GM23248 (cell line): ENCODE results near the gene RNF224.

Experiments used
- EZH2 ChIP-seq: fragments of 200-600 bp; sonication (generic); IDR thresholded peaks from 2 replicates; pipeline ENCODE4 v1.6.1; 2018; ENCODE audit warnings: antibody characterized with exemption, mild to moderate bottlenecking; ENCODE audit not compliant: insufficient read depth, poor library complexity, severe bottlenecking
- EZH2phosphoT487 ChIP-seq: fragments of 200-600 bp; sonication (generic); IDR thresholded peaks from 2 replicates; pipeline ENCODE4 v1.6.1; 2018; ENCODE audit warnings: antibody characterized with exemption, moderate library complexity, mild to moderate bottlenecking, low read depth; ENCODE audit not compliant: insufficient read depth

DNA sequence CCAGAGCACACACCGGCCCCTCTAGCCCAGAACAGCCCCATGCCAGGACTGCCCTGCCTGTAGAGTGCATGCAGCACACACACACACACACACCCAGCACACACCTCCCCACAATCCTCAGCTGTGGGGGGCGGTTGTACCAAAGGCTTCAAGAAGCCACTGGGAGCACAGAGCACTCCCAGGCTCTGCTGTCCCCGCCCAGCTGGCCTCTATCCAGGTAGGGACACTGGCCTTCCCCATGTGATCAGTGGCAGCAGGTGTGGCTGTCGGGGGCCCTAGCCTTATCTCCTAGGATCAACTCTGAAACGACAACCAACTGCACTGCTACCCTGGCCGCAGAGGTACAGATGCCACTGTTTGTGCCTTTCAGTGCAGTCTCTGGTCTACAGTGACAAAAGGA lies 40.9 kb upstream of the RNF224 start:
- TF ChIP-seq EZH2phosphoT487 (no peak), EZH2 (no peak)
